NB4 (cell line): ENCODE results near the gene PDE3A.

ENCODE experiments used
- CTCF ChIP-seq: IDR thresholded peaks from one replicate; pipeline ENCODE4 v1.5.1; 2012; ENCODE audit warnings: low read depth, low read length
- MAX ChIP-seq: IDR thresholded peaks from 2 replicates; pipeline ENCODE4 v1.6.1; 2011; ENCODE audit warnings: low read depth, low read length
- POLR2A ChIP-seq: IDR thresholded peaks from 2 replicates; pipeline ENCODE4 v1.6.1; 2011; ENCODE audit warnings: mild to moderate bottlenecking; ENCODE audit not compliant: insufficient read length; ENCODE audit errors: extremely low read depth

GRCh38 chr12:20477255-20477654, 108.9 kb downstream of the PDE3A start:
- TF ChIP-seq POLR2A (no peak), CTCF (no peak), MAX (no peak)
